COR-L47 (cell line): ENCODE measurements around the gene P3H3.

ENCODE experiments used
- DNase-seq: peaks from one replicate; lab custom pipeline; 2025; lab: John Stamatoyannopoulos, UW

Gene P3H3

GRCh38 chr12:6827982-6828780, at the start of gene P3H3:
P3H3 (plus strand) TSS chr12:6828407; CDS start chr12:6828441, 34 bp downstream.
- no peak for DNase-seq

- peak; percentile 74 for DNase-seq
Measured at GRCh38 chr12:6778574-6779550, 49.3 kb upstream of the P3H3 start.

- no peak for DNase-seq
Measured at GRCh38 chr12:6779708-6780432, 48.3 kb upstream of the P3H3 start.

- no peak for DNase-seq
Measured at GRCh38 chr12:6780573-6780972, 47.6 kb upstream of the P3H3 start.

GRCh38 chr12:6782119-6782518, 46.1 kb upstream of the P3H3 start:
- DNase-seq, result no peak

- no peak for DNase-seq
Measured at GRCh38 chr12:6782850-6783566, 45.2 kb upstream of the P3H3 start.

GRCh38 chr12:6783828-6784227, 44.4 kb upstream of the P3H3 start:
- DNase-seq, result no peak

- no peak for DNase-seq
Measured at GRCh38 chr12:6784296-6784695, 43.9 kb upstream of the P3H3 start.

GRCh38 chr12:6784761-6785160, 43.4 kb upstream of the P3H3 start:
- no peak for DNase-seq

GRCh38 chr12:6786416-6787094, 41.7 kb upstream of the P3H3 start:
- DNase-seq, result no peak

- DNase-seq, result no peak
Measured at GRCh38 chr12:6787309-6787708, 40.9 kb upstream of the P3H3 start.

GRCh38 chr12:6788972-6789924, 39.0 kb upstream of the P3H3 start, which contains the start of gene CD4:
CD4 (plus strand) TSS chr12:6789528; CDS start chr12:6800139, 10,611 bp downstream.
- DNase-seq, result no peak

GRCh38 chr12:6790496-6791150, 37.6 kb upstream of the P3H3 start:
- DNase-seq, result no peak

GRCh38 chr12:6791931-6792520, 36.2 kb upstream of the P3H3 start:
- DNase-seq, result no peak

GRCh38 chr12:6792522-6793201, 35.5 kb upstream of the P3H3 start:
- no peak for DNase-seq

GRCh38 chr12:6795088-6795487, 33.1 kb upstream of the P3H3 start:
- DNase-seq, result no peak

- DNase-seq, result no peak
Measured at GRCh38 chr12:6796576-6796975, 31.6 kb upstream of the P3H3 start.

GRCh38 chr12:6799147-6799546, 29.1 kb upstream of the P3H3 start:
- no peak for DNase-seq
